Measurements from ENCODE around the gene BMP8B. TPM values are rescaled to one million over a fixed set of nuclear protein-coding genes. Genes with fewer than 3 reads are reported as not detected.
"Not testable (repeated sequence)": the region's sequence is repeated elsewhere in the genome, so short reads cannot be mapped to it uniquely, and the experiment has no call there.

The BMP8B gene, protein sequence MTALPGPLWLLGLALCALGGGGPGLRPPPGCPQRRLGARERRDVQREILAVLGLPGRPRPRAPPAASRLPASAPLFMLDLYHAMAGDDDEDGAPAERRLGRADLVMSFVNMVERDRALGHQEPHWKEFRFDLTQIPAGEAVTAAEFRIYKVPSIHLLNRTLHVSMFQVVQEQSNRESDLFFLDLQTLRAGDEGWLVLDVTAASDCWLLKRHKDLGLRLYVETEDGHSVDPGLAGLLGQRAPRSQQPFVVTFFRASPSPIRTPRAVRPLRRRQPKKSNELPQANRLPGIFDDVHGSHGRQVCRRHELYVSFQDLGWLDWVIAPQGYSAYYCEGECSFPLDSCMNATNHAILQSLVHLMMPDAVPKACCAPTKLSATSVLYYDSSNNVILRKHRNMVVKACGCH
- total RNA-seq: under 1 TPM; 0.26 to 0.41 TPM
- under 1 TPM in 1 of 3 donors, not detected in 2; 0.13 TPM for polyA plus RNA-seq
- total RNA-seq: 0 to 1.1 (median 0.47) reads per million in 6 experiments

- Mint-ChIP-seq H3K4me3 (peak within 1 kb of the TSS; percentile 71 to 81 (median 77)), H3K4me1 (peaks cover 3 to 14% (median 8%) of the 10 kb centered on the region in 4 donors), H3K36me3 (no peaks in the 10 kb centered on the region), H3K27ac (peak within 1 kb of the TSS in 3 of 10 donors; percentile 37 to 69 (median 53)), H3K9me3 (no peaks in the 10 kb centered on the region), H3K27me3 (peaks cover 11 to 49% (median 23%) of the 10 kb centered on the region in 5 donors)
- POLR2A ChIA-PET: interaction anchor here (0.7 to 2.9 kb wide), 3 partner anchors 10 to 50 kb away, joined by 3 to 13 read pairs (median 3); partner anchors contain the start of gene PPIE
- DNase-seq: peak in 9 of 10 donors; percentile 11 to 65 (median 30)
- ATAC-seq: peak; percentile 77 to 82
Observed at GRCh38 chr1:39788758-39789570, at the start of gene BMP8B. Gene BMP8B, minus strand, starts transcription at chr1:39788865. Its CDS starts 380 bp downstream, at chr1:39788485.

DNA sequence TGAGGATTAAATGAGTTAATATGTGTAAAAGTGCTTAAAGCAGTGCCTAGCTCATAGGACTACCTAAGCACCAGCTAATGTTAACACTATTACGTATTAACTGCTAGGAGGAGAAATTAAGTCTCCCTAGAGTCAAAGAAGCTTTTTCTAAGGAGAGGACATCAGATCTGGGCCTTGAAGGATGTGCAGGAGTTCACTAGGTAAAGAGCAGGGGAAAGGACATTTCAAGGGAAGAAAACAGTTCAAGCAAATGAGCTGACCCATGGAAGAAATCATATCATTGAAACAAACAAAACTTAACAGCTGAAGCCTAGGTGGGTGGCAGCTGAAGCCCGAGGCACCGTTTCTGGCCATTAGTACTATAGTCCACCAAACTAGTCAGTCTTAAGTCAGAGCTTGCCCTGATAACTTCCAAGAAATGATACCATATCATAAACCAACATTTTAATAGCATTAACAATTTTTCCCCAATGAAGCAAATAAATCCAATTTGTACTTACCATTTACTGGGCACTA lies 48.0 kb upstream of the BMP8B start:
- DNase-seq (no peak), ATAC-seq (no peak)
- POLR2A ChIA-PET: no interaction called here
- Mint-ChIP-seq H3K4me1 (peaks cover 6 to 14% (median 9%) of the 10 kb centered on the region in 4 donors), H3K9me3 (no peaks in the 10 kb centered on the region), H3K27me3 (no peaks in the 10 kb centered on the region), H3K27ac (no peak overlapping the region), H3K4me3 (no peak overlapping the region), H3K36me3 (peaks cover 0 to 30% (median 22%) of the 10 kb centered on the region in 3 donors)

DNA sequence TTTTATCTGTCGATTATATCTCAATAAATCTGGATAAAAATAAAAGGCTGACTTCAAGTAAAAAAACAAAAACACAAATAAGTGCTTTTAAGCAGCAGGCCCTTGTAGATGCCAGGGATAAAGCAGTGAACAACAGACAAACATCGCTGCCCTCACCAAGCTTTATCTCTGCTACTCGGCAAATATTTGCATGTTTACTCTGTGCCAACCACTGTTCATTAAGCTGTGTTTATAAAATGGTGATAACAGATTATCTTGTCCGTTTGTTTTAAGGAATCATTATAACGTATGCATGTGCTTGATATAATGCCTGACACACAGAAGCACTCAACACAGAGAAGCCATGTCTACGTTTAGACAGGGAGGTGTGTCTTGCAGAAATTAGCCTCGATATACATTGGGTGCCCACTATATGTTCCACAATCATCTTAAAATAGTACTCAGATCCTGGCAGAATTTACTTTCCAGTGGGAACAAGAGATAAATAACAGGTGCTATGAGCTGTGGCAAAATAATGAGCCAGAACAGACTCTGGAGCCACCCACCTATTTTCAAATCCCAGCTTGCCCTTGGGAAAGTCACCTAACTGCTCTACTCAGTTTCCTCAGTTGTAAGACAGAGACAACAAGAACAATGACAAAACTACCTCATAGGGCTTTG lies 47.4 kb upstream of the BMP8B start:
- H3K4me1 Mint-ChIP-seq: peaks cover under 1 to 8% (median 4%) of the 10 kb centered on the region in 4 donors
- H3K27ac Mint-ChIP-seq: no peak overlapping the region
- DNase-seq: no peak
- no peak for ATAC-seq
- H3K36me3 Mint-ChIP-seq: peaks cover 0 to 24% (median 17%) of the 10 kb centered on the region in 3 donors
- POLR2A ChIA-PET: no interaction called here
- H3K4me3 Mint-ChIP-seq: no peak overlapping the region
- H3K27me3 Mint-ChIP-seq: no peaks in the 10 kb centered on the region
- H3K9me3 Mint-ChIP-seq: no peaks in the 10 kb centered on the region

DNA sequence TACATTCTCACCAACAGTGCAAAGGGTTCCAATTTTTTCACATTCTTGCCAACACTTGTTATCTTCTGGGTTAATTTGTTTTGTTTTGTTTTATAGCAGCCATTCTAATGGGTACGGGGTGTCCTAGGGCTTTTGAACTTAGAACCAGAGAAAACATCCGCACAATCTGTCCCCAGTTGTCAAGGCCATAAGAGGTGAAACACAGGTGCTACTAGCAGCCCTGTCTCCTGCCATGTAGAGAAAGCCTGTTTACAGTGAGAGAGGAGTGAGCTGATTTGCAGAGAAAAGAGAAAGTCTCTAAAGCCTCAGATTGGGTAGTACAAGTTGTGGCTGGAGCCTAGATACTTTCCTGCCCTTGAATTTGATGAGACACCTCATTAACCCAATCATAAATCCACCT lies 46.4 kb upstream of the BMP8B start:
- no peak for DNase-seq
- Mint-ChIP-seq H3K27ac (no peak overlapping the region), H3K4me3 (no peak overlapping the region), H3K9me3 (no peaks in the 10 kb centered on the region), H3K27me3 (peaks cover 0 to 6% (median 0%) of the 10 kb centered on the region in 5 donors), H3K4me1 (peaks cover 0 to 4% (median 2%) of the 10 kb centered on the region in 4 donors), H3K36me3 (peaks cover 0 to 19% (median 15%) of the 10 kb centered on the region in 3 donors)
- POLR2A ChIA-PET: interaction anchor here (0.7 kb wide), 1 partner anchor 12 kb away, joined by 7 read pairs; no protein-coding TSS in a partner anchor
- no peak for ATAC-seq

- Mint-ChIP-seq H3K4me1 (peaks cover 0 to 3% (median 0%) of the 10 kb centered on the region in 4 donors), H3K36me3 (peaks cover 0 to 9% (median 8%) of the 10 kb centered on the region in 3 donors), H3K9me3 (no peaks in the 10 kb centered on the region), H3K4me3 (no peak overlapping the region), H3K27me3 (peaks cover 0 to 19% (median 4%) of the 10 kb centered on the region in 5 donors), H3K27ac (peak overlapping the region in 1 of 10 donors; percentile 34)
- ATAC-seq: no peak
- no peak for DNase-seq
- POLR2A ChIA-PET: interaction anchor here (0.7 kb wide), 1 partner anchor 12 kb away, joined by 3 read pairs; no protein-coding TSS in a partner anchor
Observed at GRCh38 chr1:39833621-39834385, 45.1 kb upstream of the BMP8B start.

DNA sequence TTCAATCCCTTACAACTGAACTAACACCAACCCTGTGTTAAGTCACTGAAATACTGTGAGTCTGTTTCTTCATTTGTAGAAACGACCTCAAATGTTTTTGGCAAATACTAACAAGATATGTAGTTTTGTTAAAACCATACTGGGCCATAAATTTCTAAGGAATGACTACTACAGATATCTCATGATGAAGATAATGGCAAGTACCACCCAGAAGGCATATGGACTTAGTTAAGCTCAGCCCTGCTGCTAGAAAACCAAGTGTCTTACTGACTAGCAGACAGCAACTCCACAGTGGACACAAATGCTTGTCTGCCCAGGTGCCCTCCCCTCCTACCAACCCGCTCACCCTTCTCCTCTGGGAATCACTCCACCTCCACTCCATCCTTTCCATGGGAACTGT lies 44.5 kb upstream of the BMP8B start:
- Mint-ChIP-seq H3K9me3 (no peaks in the 10 kb centered on the region), H3K27ac (no peak overlapping the region), H3K27me3 (peaks cover 0 to 25% (median 4%) of the 10 kb centered on the region in 5 donors), H3K4me1 (peaks cover 0 to 3% (median 0%) of the 10 kb centered on the region in 4 donors), H3K4me3 (no peak overlapping the region), H3K36me3 (peaks cover 0 to 7% (median 5%) of the 10 kb centered on the region in 3 donors)
- POLR2A ChIA-PET: interaction anchor here (0.7 kb wide), 1 partner anchor 11 kb away, joined by 3 read pairs; no protein-coding TSS in a partner anchor
- no peak for ATAC-seq
- no peak for DNase-seq

- Mint-ChIP-seq H3K27ac (no peak overlapping the region), H3K4me3 (no peak overlapping the region), H3K4me1 (peaks cover 0 to 3% (median 0%) of the 10 kb centered on the region in 4 donors), H3K27me3 (peaks cover 0 to 25% (median 8%) of the 10 kb centered on the region in 5 donors), H3K36me3 (peaks cover 0 to 3% (median 1%) of the 10 kb centered on the region in 3 donors), H3K9me3 (no peaks in the 10 kb centered on the region)
- DNase-seq (no peak), ATAC-seq (no peak)
- POLR2A ChIA-PET: no interaction called here
Observed at GRCh38 chr1:39832294-39832693, 43.6 kb upstream of the BMP8B start.

GRCh38 chr1:39829791-39830533 lies 41.3 kb upstream of the BMP8B start:
- peaks cover 0 to 3% (median 0%) of the 10 kb centered on the region in 4 donors for H3K4me1 Mint-ChIP-seq
- no peak overlapping the region for H3K4me3 Mint-ChIP-seq
- H3K27ac Mint-ChIP-seq: peak overlapping the region in 1 of 10 donors; percentile 59
- H3K36me3 Mint-ChIP-seq: no peaks in the 10 kb centered on the region
- POLR2A ChIA-PET: no interaction called here
- no peaks in the 10 kb centered on the region for H3K9me3 Mint-ChIP-seq
- no peak for ATAC-seq
- H3K27me3 Mint-ChIP-seq: peaks cover 5 to 35% (median 13%) of the 10 kb centered on the region in 5 donors
- DNase-seq: no peak

DNA sequence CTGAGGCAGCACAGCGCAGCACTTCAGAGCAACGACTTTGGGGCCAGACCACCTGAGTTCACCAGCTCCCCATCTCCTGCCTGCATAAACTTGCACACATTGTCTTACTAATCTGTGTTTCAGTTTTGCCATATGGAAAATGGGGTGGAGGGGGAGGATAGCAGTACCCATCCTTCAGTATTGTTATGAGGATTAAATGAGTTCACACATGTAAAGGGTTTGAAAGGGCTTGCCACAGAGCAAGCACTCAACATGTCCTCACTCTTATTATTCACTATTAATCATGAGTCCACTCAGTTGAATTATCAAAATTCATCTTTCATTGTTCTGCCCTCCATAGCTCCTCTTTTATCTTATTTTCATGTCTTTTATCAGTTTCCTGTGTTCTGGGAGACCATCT lies 40.1 kb upstream of the BMP8B start:
- no peak overlapping the region for H3K27ac Mint-ChIP-seq
- no peaks in the 10 kb centered on the region for H3K9me3 Mint-ChIP-seq
- H3K27me3 Mint-ChIP-seq: peaks cover 9 to 48% (median 13%) of the 10 kb centered on the region in 5 donors
- DNase-seq (no peak), ATAC-seq (no peak)
- H3K4me3 Mint-ChIP-seq: no peak overlapping the region
- POLR2A ChIA-PET: no interaction called here
- peaks cover 0 to 3% (median 0%) of the 10 kb centered on the region in 4 donors for H3K4me1 Mint-ChIP-seq
- H3K36me3 Mint-ChIP-seq: no peaks in the 10 kb centered on the region

DNA sequence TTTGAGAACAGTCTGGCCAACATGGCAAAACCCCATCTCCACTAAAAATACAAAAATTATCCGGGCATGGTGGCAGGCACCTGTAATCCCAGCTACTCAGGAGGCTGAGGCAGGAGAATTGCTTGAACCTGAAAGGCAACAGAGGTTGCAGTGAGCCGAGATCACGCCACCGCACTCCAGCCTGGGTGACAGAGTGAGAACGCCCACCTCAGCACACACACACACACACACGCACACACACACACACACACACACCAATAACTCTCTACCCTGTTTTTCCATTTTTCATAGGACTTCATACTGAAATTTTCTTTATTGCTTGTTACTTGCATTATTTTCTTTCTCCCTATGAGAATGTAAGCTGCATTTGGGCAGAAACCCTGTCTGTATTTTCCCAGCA lies 39.6 kb upstream of the BMP8B start:
- POLR2A ChIA-PET, DNase-seq, H3K9me3 Mint-ChIP-seq, ATAC-seq, H3K4me1 Mint-ChIP-seq, H3K36me3 Mint-ChIP-seq, H3K27ac Mint-ChIP-seq, H3K4me3 Mint-ChIP-seq: not testable (repeated sequence)
- peaks cover 9 to 52% (median 16%) of the 10 kb centered on the region in 5 donors for H3K27me3 Mint-ChIP-seq

DNA sequence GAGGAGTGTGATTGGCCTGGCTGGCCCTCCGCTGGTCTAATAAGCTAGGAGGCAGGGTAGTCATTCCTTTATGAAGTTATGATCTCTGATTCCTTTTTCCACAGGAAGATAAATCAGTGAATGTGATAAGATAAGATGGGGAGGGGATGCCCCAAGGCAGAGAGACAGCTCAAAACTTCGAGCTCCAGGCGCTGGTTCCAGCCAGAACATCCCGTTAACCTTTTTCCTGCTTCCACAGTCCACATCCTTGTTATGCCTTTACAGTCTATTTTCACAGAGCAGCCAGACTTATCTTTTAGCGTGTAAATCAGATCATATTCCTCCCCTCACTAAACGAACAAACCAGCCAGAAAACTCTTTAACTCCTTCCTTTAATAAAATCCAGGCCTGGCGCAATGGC lies 38.5 kb upstream of the BMP8B start:
- ATAC-seq: no peak
- Mint-ChIP-seq H3K27ac (no peak overlapping the region), H3K4me3 (no peak overlapping the region), H3K4me1 (peaks cover 0 to 3% (median 0%) of the 10 kb centered on the region in 4 donors), H3K9me3 (no peaks in the 10 kb centered on the region), H3K36me3 (no peaks in the 10 kb centered on the region), H3K27me3 (peaks cover 13 to 63% (median 21%) of the 10 kb centered on the region in 5 donors)
- DNase-seq: no peak
- POLR2A ChIA-PET: no interaction called here

All from naive thymus-derived CD8-positive, alpha-beta T cell (primary cell).